ENCODE measurements around the gene ARID3B.

- TF ChIP-seq, protein P1, sequence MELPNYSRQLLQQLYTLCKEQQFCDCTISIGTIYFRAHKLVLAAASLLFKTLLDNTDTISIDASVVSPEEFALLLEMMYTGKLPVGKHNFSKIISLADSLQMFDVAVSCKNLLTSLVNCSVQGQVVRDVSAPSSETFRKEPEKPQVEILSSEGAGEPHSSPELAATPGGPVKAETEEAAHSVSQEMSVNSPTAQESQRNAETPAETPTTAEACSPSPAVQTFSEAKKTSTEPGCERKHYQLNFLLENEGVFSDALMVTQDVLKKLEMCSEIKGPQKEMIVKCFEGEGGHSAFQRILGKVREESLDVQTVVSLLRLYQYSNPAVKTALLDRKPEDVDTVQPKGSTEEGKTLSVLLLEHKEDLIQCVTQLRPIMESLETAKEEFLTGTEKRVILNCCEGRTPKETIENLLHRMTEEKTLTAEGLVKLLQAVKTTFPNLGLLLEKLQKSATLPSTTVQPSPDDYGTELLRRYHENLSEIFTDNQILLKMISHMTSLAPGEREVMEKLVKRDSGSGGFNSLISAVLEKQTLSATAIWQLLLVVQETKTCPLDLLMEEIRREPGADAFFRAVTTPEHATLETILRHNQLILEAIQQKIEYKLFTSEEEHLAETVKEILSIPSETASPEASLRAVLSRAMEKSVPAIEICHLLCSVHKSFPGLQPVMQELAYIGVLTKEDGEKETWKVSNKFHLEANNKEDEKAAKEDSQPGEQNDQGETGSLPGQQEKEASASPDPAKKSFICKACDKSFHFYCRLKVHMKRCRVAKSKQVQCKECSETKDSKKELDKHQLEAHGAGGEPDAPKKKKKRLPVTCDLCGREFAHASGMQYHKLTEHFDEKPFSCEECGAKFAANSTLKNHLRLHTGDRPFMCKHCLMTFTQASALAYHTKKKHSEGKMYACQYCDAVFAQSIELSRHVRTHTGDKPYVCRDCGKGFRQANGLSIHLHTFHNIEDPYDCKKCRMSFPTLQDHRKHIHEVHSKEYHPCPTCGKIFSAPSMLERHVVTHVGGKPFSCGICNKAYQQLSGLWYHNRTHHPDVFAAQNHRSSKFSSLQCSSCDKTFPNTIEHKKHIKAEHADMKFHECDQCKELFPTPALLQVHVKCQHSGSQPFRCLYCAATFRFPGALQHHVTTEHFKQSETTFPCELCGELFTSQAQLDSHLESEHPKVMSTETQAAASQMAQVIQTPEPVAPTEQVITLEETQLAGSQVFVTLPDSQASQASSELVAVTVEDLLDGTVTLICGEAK (IDR thresholded peaks at IDR 0.05): no peak
- TF ChIP-seq, protein P1 (CRISPR knock-in tag; IDR thresholded peaks at IDR 0.05): no peak
- no peak for TF ChIP-seq CTCF (CRISPR knock-in tag; IDR thresholded peaks at IDR 0.05)
- no peak for TF ChIP-seq ZC3H4 (CRISPR knock-in tag; IDR thresholded peaks at IDR 0.05; ENCODE audit: borderline replicate concordance)
- TF ChIP-seq EZH2 (conservative IDR thresholded peaks at IDR 0.05; ENCODE audit: low read depth, low read length): no peak
- TF ChIP-seq, protein P2, sequence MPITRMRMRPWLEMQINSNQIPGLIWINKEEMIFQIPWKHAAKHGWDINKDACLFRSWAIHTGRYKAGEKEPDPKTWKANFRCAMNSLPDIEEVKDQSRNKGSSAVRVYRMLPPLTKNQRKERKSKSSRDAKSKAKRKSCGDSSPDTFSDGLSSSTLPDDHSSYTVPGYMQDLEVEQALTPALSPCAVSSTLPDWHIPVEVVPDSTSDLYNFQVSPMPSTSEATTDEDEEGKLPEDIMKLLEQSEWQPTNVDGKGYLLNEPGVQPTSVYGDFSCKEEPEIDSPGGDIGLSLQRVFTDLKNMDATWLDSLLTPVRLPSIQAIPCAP (CRISPR knock-in tag; IDR thresholded peaks at IDR 0.05; ENCODE audit: low read depth): no peak
- TF ChIP-seq, protein P3, sequence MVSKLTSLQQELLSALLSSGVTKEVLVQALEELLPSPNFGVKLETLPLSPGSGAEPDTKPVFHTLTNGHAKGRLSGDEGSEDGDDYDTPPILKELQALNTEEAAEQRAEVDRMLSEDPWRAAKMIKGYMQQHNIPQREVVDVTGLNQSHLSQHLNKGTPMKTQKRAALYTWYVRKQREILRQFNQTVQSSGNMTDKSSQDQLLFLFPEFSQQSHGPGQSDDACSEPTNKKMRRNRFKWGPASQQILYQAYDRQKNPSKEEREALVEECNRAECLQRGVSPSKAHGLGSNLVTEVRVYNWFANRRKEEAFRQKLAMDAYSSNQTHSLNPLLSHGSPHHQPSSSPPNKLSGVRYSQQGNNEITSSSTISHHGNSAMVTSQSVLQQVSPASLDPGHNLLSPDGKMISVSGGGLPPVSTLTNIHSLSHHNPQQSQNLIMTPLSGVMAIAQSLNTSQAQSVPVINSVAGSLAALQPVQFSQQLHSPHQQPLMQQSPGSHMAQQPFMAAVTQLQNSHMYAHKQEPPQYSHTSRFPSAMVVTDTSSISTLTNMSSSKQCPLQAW (CRISPR knock-in tag; IDR thresholded peaks at IDR 0.05): no peak
- no peak for TF ChIP-seq GABPA (IDR thresholded peaks at IDR 0.05; ENCODE audit: low read depth, low read length)
- no peak for TF ChIP-seq GABPA (CRISPR knock-in tag; IDR thresholded peaks at IDR 0.05; ENCODE audit: low read depth)
- no peak for TF ChIP-seq IRF2 (CRISPR knock-in tag; IDR thresholded peaks at IDR 0.05)
- no peak for TF ChIP-seq KDM1A (CRISPR knock-in tag; IDR thresholded peaks at IDR 0.05)
- TF ChIP-seq ZBTB14 (CRISPR knock-in tag; IDR thresholded peaks at IDR 0.05): no peak
- TF ChIP-seq ATF3 (CRISPR knock-in tag; IDR thresholded peaks at IDR 0.05): no peak
Observed at GRCh38 chr15:74555192-74555591, 14.2 kb downstream of the ARID3B start.

Data from HepG2 (cell line).